Measurements from ENCODE around the gene OR10A3.

DNA sequence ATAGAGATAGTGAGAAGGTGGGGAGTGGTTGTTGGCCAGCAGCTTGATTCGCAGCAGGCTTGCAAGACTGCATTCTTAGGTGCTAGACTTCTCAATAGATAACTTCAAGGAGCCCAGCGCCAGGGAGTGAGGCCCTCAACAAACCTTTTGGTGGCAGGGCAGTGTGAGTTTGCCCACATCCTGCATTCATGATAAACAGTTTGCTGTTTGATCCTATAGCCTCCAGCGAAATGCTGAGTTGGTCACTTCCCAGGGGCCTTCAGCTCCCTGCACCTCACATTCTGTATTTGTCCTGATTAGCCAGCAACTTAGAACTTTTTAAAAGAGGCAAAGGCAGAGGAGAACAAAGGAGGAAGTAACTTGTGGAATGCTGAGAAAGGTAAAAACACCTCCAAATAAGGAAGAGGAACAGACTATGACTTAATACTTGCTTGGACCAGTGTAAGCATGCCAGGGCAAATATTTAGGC is 35.5 kb downstream of the OR10A3 start:
- TF ChIP-seq EP300 (conservative IDR thresholded peaks at IDR 0.05; ENCODE audit: poor library complexity, severe bottlenecking) (no peak), SMC3 (conservative IDR thresholded peaks at IDR 0.05; ENCODE audit: poor library complexity) (no peak), EZH2 (IDR thresholded peaks at IDR 0.05; ENCODE audit: borderline replicate concordance, insufficient read depth, low read length, poor library complexity, severe bottlenecking) (no peak), TAF1 (IDR thresholded peaks at IDR 0.05; ENCODE audit: low read depth) (no peak), POLR2AphosphoS5 (IDR thresholded peaks at IDR 0.05) (no peak), RAD21 (conservative IDR thresholded peaks at IDR 0.05) (no peak)
- TF ChIP-seq, protein P1, sequence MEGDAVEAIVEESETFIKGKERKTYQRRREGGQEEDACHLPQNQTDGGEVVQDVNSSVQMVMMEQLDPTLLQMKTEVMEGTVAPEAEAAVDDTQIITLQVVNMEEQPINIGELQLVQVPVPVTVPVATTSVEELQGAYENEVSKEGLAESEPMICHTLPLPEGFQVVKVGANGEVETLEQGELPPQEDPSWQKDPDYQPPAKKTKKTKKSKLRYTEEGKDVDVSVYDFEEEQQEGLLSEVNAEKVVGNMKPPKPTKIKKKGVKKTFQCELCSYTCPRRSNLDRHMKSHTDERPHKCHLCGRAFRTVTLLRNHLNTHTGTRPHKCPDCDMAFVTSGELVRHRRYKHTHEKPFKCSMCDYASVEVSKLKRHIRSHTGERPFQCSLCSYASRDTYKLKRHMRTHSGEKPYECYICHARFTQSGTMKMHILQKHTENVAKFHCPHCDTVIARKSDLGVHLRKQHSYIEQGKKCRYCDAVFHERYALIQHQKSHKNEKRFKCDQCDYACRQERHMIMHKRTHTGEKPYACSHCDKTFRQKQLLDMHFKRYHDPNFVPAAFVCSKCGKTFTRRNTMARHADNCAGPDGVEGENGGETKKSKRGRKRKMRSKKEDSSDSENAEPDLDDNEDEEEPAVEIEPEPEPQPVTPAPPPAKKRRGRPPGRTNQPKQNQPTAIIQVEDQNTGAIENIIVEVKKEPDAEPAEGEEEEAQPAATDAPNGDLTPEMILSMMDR (IDR thresholded peaks at IDR 0.05; ENCODE audit: poor library complexity, severe bottlenecking): no peak
- TF ChIP-seq, protein P2, sequence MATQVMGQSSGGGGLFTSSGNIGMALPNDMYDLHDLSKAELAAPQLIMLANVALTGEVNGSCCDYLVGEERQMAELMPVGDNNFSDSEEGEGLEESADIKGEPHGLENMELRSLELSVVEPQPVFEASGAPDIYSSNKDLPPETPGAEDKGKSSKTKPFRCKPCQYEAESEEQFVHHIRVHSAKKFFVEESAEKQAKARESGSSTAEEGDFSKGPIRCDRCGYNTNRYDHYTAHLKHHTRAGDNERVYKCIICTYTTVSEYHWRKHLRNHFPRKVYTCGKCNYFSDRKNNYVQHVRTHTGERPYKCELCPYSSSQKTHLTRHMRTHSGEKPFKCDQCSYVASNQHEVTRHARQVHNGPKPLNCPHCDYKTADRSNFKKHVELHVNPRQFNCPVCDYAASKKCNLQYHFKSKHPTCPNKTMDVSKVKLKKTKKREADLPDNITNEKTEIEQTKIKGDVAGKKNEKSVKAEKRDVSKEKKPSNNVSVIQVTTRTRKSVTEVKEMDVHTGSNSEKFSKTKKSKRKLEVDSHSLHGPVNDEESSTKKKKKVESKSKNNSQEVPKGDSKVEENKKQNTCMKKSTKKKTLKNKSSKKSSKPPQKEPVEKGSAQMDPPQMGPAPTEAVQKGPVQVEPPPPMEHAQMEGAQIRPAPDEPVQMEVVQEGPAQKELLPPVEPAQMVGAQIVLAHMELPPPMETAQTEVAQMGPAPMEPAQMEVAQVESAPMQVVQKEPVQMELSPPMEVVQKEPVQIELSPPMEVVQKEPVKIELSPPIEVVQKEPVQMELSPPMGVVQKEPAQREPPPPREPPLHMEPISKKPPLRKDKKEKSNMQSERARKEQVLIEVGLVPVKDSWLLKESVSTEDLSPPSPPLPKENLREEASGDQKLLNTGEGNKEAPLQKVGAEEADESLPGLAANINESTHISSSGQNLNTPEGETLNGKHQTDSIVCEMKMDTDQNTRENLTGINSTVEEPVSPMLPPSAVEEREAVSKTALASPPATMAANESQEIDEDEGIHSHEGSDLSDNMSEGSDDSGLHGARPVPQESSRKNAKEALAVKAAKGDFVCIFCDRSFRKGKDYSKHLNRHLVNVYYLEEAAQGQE (IDR thresholded peaks at IDR 0.05; ENCODE audit: borderline replicate concordance): no peak

Measured in neural cell (in vitro differentiated cells).